H1 (cell line): ENCODE data around the gene IL1RAP. TPM values are rescaled to one million over a fixed set of nuclear protein-coding genes. Genes with fewer than 3 reads are reported as not detected.

Source experiments
- CBX5 ChIP-seq: fragments of 300-800, 300-1000 bp; sonication (generic); IDR thresholded peaks from 2 replicates; pipeline ENCODE4 v1.7.1; 2016; ENCODE audit warnings: antibody characterized with exemption, low read length, low read depth
- CBX8 ChIP-seq: fragments of 300-800, 300-1000 bp; sonication (generic); IDR thresholded peaks from 2 replicates; pipeline ENCODE4 v1.7.1; 2016; ENCODE audit warnings: low read depth, low read length, borderline replicate concordance
- EP300 ChIP-seq, 2 experiments: IDR thresholded peaks; 1 replicate in 1 of 2; 2 replicates in 1 of 2; pipeline ENCODE4 v1.6.1; 2011 to 2012; ENCODE audit warnings: low read depth in 2 of 2, low read length in 2 of 2, mild to moderate bottlenecking in 2 of 2, borderline replicate concordance in 1 of 2, inconsistent platforms in 1 of 2, moderate library complexity in 1 of 2
- HDAC6 ChIP-seq: IDR thresholded peaks from one replicate; pipeline ENCODE4 v1.7.1; 2012; ENCODE audit warnings: low read depth, mild to moderate bottlenecking, inconsistent platforms, low read length, moderate library complexity
- polyA plus RNA-seq, 7 experiments: library from polyadenylated mRNA; depleted of rRNA in 3 of 7; stranded (reverse) in 5 of 7; unstranded in 2 of 7; fragments of >200 nt in 5 of 7; fragments of 200-250 nt in 2 of 7; gene quantifications; 1 replicate in 5 of 7; 2 replicates in 1 of 7; 4 replicates in 1 of 7; pipeline versions ENCODE4 v1.2.1 to v1.2.3, GENCODE V29; 2011 to 2013; ENCODE audit warnings: missing spikeins in 2 of 7, mixed read lengths in 2 of 7
- total RNA-seq: library from RNA; stranded (reverse); fragmentation: NEBNext Ultra II Directional; extraction: Animal tissue kit (Norgen Biotek cat#: 25700); gene quantifications from 2 replicates; pipeline ENCODE4 v1.2.1, GENCODE V29; 2021

The IL1RAP gene
- total and polyA plus RNA-seq, 2 of the 8 experiments (the other 6 are each of a cell fraction or from before 2014, with no cell fraction given) = 2.4 to 3.9 TPM

- TF ChIP-seq EP300 (IDR thresholded peaks at IDR 0.05; ENCODE audit: borderline replicate concordance in 1 of 2, low read depth in 2 of 2, low read length in 2 of 2) (no peak), HDAC6 (no peak), CBX8 (no peak), CBX5 (no peak)
Observed at GRCh38 chr3:190574473-190574872, 60.6 kb downstream of the IL1RAP start (continued).
